Retina (tissue), 1 donor: ENCODE measurements around the gene CIRBP.

Source experiments
- DNase-seq: peaks from one replicate; pipeline ENCODE4 v3.0.0-alpha.2; 2016

Gene CIRBP

DNA sequence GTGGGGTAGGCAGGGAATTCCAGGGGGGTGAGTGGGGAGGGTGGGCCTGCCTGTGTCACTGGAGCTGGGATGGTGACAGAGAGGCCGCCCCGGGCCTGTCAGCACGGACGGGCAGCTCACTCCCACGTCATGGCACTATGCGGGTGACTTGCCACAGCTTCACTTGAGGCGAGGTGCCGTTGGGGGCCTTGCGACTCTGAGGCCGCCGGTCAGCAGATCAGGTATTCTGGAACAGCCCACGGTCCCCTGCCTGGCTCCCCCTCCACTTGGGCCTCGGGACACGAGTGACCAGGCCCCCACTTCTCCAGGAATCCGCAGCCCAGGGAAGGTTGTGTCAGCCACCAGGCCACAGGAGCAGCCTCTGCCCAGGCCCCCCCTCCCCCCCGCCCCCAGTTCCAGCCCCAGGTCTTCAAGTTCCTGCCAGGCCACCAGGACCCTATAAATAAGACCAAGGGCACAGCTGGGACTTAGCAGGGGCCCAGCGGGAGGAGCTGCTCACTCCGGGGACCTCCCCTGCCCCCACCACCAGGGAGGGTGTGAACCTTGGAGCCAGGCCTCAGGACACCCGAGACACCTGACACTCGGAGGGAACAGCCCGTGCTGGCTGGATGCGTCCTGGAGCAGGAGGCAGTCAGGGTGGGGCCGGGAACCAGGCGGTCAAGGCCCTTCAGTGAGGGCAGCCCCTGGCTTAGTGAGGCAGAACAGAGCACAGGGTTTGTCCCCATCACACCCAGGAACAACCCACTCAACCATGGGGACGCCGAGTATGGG lies 23.5 kb upstream of the CIRBP start:
- no peak for DNase-seq

DNA sequence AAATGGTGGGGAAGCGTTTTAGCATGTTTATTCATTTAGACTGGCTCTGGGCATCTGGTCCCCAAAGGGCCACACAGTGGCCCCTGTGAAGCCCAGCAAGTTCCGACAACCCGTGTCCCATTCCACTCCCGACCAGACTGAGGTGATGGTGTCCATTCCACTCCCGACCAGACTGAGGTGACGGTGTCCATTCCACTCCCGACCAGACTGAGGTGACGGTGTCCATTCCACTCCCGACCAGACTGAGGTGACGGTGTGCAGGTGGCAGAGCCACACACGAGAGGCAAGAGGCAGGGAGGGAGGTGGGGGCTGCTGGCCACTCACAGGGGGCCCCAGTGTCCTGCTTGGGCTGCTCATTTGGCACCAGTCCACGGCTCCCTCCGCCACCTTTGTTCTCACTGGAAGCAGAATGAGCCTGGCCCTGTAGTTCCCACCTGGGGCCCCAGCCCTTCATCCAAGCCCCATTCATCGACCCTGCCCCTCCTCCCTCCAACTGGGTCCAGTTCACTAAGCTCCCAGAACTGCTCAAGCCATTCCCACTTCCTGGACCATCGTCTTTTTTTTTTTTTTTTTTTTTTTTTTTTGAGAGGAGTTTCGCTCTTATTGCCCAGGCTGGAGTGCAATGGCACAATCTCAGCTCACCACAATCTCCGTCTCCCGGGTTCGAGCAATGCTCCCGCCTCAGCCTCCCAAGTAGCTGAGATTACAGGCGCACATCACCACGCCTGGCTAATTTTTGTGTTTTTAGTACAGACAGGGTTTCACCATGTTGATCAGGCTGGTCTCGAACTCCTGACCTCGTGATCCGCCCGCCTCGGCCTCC lies 22.7 kb upstream of the CIRBP start:
- peak; percentile 39 for DNase-seq

- no peak for DNase-seq
Measured at GRCh38 chr19:1247748-1248138, 21.4 kb upstream of the CIRBP start.

DNA sequence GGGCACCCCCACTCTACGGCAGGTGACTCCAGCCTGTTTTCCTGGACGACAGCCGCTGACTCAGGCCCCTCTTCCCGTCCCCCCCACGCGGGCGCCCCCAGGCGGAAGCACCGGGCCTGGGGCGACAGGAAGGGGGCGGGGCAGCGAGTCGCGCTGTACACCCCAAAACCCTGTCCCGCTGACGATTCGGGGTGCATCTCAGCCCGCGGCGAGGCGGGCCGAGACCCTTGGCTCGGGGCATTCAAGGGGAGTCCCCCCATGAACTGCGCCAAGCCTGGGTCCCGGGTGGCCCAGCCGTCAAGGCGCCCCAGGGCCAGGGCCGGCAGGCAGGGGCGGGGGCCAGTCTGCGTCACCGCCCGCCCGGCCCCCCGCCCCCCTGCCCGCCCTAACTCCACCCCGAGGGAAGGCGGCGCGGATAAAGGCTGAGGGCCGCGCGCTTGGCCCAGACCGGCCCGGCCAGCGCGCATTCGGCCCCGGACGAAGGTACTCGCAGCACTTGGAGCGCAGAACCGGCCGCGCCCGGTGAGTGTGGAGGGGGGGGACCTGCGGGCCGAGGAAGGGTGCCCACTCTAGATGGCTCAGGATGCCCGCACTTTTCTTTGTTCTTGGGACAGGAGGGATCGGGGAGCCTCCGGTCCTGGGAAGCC lies 20.9 kb upstream of the CIRBP start, which contains the start of gene MIDN:
Gene MIDN, plus strand, starts transcription at position 445 of the 647 bp plus-strand sequence. CDS start 1,714 bp downstream, outside the sequence.
- peak; percentile 90 for DNase-seq

GRCh38 chr19:1248786-1249297 lies 20.3 kb upstream of the CIRBP start:
- DNase-seq, result peak; percentile 91

DNA sequence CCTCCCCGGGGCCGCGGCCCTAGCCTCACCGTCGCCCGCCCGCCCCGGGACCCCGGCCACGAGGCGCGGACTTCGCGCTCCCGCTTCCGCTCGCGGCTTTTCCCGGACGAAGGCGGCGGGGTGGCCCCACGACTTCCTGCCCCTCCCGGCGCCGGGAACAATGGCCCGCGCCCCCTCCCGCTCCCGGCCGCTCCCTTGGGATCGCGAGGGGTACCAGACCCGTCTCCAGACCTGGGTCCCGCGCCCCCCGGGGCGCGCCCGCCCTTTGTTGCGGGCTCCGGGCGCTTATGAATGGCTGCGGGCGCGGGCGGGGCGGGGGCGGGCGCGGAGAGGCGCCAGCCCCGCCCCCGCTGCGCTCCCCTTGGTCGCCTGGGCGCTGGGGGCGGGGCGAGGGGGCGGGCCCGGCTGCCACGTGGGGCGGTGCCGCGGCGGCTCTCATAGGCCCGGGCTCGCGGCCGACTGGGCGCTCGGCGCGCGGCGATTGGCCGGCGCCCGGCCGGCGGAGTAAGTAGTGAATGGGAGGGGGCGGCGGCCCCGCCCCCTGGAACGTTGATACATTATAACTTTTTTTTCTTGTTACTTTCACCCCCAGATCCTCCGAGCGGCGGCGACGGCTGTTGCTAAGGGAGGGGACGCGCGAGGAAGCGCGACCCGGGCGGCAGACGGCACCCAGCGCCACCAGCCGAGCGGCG lies 19.7 kb upstream of the CIRBP start:
- DNase-seq, result peak; percentile 94

DNA sequence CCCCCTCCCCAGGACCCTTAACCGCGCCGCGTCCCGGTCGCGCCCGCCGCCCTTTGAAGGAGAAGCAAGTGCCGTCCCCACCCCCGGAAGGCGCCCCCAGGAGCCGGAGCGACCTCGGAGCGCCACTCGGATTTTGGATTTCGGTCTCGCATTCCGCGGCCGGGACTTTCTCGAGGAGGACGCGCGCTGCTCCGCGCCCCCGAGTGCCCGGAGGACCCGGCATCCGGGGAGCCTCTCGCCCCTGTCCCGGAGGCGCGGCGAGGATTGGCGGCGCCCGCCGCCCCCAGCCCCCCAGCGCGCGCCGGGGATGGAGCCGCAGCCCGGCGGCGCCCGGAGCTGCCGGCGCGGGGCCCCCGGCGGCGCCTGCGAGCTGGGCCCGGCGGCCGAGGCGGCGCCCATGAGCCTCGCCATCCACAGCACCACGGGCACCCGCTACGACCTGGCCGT lies 19.1 kb upstream of the CIRBP start:
- no peak for DNase-seq

DNA sequence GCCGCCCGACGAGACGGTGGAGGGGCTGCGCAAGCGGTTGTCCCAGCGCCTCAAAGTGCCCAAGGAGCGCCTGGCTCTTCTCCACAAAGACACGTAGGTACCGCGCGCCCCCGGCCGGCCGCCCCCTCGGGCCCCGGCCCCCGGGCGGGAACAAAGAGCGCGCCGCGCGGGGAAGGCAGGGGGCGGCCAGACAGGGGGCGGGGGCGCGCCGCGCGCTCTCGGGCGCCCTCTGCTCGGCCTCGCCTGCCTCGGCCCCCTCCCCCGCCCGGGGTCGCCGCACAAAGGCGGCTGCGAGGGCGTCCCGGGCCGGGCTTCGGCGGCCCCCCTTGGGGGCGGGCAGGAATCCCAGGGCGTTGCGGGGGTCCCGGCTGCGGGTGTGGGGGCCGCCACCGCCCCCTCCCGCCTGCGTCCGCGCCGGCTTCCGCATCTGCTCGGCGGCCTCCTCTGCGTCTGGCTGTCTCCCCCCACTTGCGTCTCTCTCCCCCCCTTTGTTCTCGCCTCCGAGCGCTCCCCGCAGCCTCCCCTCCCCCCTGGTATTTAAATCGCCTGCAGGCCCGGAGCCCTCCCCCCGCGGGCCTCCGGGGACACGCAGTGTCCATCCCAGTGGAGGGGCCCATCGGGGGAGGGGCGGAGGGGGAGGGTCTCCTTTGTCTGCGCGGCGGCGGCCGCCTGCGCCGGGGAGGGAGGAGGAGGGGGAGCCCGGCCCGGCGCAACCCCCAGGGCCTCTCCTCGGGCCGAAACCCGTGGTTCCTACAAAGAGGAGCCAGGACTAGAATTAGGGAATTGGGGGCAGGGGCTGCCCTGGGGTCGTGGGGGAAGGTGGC lies 18.5 kb upstream of the CIRBP start:
- peak; percentile 76 for DNase-seq

GRCh38 chr19:1251330-1252220 lies 17.6 kb upstream of the CIRBP start:
- peak; percentile 61 for DNase-seq

GRCh38 chr19:1252221-1252820 lies 16.8 kb upstream of the CIRBP start:
- peak; percentile 56 for DNase-seq

DNA sequence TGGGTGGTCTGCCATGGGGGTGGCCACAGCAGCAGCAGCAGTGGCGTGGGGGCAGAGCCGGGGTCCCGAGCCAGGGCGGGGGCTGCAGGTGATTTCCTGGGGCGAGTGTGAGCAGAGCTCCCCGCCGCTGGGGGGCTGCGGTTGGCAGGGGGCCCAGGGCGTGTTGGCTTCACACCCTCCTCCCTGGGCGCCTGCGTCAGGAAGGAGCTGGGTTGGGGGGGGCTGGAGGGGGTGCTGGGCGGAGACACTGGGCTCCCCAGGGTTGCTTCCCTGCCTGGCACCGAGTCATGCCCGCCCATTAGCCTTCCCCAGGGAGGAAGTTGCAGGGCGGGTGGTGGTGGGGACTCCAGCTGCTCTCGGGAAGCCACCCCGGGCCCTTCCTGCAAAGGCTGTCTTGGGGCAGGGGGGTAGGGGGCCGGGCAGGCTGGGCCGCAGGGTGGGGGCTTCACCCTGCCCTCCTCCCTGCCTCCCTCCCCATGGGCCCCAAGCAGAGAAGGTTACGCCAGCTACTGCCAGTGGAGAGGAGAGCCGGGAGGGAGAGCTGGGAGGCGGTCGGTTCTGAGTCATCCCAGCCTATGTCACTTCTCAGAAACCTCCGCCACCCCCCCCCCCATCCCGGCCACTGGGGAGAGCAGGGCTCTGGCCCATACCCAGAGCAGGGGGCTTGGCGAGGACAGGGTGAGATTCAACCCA lies 16.2 kb upstream of the CIRBP start:
- DNase-seq, result no peak

DNA sequence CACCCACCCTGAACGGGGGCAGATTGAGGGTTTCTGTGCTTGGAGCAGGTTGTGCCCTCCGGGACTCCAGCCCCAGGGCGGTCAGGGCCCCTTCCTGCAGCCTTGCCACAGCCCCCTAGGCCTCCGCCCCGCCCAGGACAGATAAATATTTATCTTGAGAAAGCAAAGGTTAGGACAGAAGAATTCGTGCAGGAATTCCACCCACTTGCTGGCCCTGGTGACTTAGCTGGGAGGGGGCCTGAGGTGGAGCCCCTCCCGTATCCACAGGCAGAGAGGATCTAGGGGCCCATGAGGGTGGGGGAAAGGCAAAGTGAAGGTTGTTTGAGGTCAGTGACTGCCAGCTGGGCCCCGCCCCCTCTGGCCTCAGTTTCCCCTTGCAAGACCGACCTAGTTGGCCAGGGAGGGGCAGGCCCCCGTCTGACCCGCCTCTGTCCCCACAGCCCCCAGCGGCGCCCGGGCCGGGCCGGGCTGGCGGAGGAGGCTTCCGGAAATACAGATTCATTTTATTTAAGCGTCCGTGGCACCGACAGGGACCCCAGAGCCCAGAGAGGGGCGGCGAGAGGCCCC lies 15.5 kb upstream of the CIRBP start:
- DNase-seq, result no peak

DNA sequence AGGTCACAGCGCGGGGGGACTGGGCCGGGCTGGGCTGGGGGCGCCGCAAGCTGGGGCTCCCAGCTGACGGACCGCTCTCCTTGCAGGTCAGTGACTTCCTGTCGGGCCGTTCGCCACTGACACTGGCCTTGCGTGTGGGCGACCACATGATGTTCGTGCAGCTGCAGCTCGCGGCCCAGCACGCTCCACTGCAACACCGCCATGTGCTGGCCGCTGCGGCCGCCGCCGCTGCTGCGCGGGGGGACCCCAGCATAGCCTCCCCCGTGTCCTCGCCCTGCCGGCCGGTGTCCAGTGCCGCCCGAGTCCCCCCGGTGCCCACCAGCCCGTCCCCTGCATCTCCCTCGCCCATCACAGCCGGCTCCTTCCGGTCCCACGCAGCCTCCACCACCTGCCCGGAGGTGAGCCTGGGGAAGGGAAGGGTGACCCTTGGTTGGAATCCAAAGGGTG lies 15.0 kb upstream of the CIRBP start:
- DNase-seq, result no peak

DNA sequence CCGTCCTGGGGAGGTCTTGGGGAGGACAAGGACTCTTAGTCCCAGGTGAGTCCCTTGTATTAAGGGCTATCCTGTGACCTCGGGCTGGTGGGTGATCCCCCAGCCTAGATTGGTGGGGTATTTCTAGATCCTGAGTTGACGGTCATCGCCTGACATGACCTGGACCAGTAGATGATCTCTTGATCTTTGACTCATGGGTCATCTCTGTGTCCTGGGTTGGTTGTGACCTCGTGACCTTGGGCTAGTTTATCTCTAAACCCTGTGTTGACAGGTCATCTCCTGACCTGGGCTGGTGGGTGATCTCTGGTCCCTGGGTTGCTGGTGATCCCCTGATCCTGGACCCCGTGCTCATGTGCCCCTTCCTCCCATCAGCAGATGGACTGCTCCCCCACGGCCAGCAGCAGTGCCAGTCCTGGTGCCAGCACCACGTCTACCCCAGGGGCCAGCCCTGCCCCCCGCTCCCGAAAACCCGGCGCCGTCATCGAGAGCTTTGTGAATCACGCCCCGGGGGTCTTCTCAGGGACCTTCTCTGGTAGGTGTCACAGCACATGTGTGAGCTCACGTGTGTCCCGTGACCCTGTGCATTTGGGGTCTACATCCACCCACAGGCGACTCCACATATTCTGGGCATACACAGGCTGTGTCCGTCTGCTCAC lies 14.5 kb upstream of the CIRBP start:
- no peak for DNase-seq

- DNase-seq, result no peak
Measured at GRCh38 chr19:1255186-1256161, 13.7 kb upstream of the CIRBP start.

DNA sequence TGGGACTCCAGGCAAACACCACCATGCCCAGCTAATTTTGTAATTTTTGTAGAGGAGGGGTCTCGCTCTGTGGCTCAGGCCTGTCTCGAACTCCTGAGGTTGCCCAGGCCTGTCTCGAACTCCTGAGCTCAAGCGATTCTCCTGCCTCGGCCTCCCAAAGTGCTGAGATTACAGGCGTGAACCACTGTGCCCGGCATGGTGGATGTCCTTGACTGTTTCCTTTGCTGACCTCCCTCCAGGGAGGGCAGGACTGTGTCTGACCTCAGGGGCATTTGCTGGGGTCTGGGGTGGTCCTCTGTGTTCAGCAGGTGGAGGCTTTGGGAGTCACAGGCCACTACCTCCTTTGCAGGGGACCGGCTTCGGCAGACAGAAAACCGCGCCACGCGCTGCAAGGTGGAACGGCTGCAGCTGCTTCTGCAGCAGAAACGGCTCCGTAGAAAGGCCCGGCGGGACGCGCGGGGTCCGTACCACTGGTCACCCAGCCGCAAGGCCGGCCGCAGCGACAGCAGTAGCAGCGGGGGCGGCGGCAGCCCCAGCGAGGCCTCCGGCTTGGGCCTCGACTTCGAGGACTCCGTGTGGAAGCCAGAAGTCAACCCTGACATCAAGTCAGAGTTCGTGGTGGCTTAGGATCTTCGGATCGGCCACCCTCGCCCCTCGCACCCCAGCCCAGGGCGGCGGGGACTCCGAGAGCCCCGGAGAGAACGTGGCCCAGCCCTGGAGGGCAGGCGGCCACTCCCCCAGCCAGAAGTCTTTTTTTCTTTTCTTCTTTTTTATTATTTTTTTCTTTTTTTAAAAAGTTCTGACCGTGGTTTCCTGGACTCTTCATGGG lies 12.3 kb upstream of the CIRBP start:
- DNase-seq, result no peak
